Activated naive CD8-positive, alpha-beta T cell treated with anti-CD3 and anti-CD28 coated beads, Interleukin-2, amount 50 U/mL, for 24 hours (primary cell): ENCODE data around the gene CCDC154.

ENCODE experiments used
- ATAC-seq: fragments of 150-1000 bp; cut with Tn5 transposase; one replicate; pipeline ENCODE4 v1.10.0; 2021
- DNase-seq: peaks from one replicate; pipeline ENCODE4 v3.0.0; 2021
- H3K27ac Mint-ChIP-seq: one replicate; pipeline ENCODE4 v1.8.0; 2021; ENCODE audit warnings: mild to moderate bottlenecking, mixed read lengths
- H3K27me3 Mint-ChIP-seq: one replicate; pipeline ENCODE4 v1.8.0; 2021; ENCODE audit warnings: mixed read lengths
- H3K36me3 Mint-ChIP-seq: one replicate; pipeline ENCODE4 v1.8.0; 2021; ENCODE audit warnings: low read depth, mixed read lengths
- H3K4me1 Mint-ChIP-seq: one replicate; pipeline ENCODE4 v1.8.0; 2021; ENCODE audit warnings: mixed read lengths
- H3K4me3 Mint-ChIP-seq: one replicate; pipeline ENCODE4 v1.8.0; 2021; ENCODE audit warnings: mild to moderate bottlenecking, moderate library complexity, mixed read lengths
- H3K9me3 Mint-ChIP-seq: one replicate; pipeline ENCODE4 v1.8.0; 2021; ENCODE audit warnings: mixed read lengths

CCDC154 gene

GRCh38 chr16:1430214-1430758, 14.1 kb downstream of the CCDC154 start:
- Mint-ChIP-seq H3K27me3 (no peaks in the 10 kb centered on the region), H3K4me1 (no peaks in the 10 kb centered on the region), H3K9me3 (no peaks in the 10 kb centered on the region), H3K4me3 (no peak overlapping the region), H3K36me3 (no peaks in the 10 kb centered on the region), H3K27ac (no peak overlapping the region)
- no peak for ATAC-seq
- no peak for DNase-seq

- H3K27ac Mint-ChIP-seq: no peak overlapping the region
- DNase-seq (no peak), ATAC-seq (no peak)
- H3K27me3 Mint-ChIP-seq: no peaks in the 10 kb centered on the region
- no peak overlapping the region for H3K4me3 Mint-ChIP-seq
- H3K36me3 Mint-ChIP-seq: no peaks in the 10 kb centered on the region
- no peaks in the 10 kb centered on the region for H3K9me3 Mint-ChIP-seq
- H3K4me1 Mint-ChIP-seq: no peaks in the 10 kb centered on the region
Measured at GRCh38 chr16:1429631-1430030, 14.7 kb downstream of the CCDC154 start.

- Mint-ChIP-seq H3K9me3 (no peaks in the 10 kb centered on the region), H3K27me3 (no peaks in the 10 kb centered on the region), H3K36me3 (no peaks in the 10 kb centered on the region), H3K4me3 (no peak overlapping the region), H3K27ac (no peak overlapping the region), H3K4me1 (no peaks in the 10 kb centered on the region)
- no peak for ATAC-seq
- no peak for DNase-seq
Measured at GRCh38 chr16:1429012-1429411, 15.3 kb downstream of the CCDC154 start.

GRCh38 chr16:1428511-1428910, 15.8 kb downstream of the CCDC154 start:
- no peaks in the 10 kb centered on the region for H3K4me1 Mint-ChIP-seq
- H3K27me3 Mint-ChIP-seq: no peaks in the 10 kb centered on the region
- no peak overlapping the region for H3K27ac Mint-ChIP-seq
- no peaks in the 10 kb centered on the region for H3K36me3 Mint-ChIP-seq
- DNase-seq (peak; percentile 72), ATAC-seq (peak; percentile 74)
- no peaks in the 10 kb centered on the region for H3K9me3 Mint-ChIP-seq
- no peak overlapping the region for H3K4me3 Mint-ChIP-seq

GRCh38 chr16:1427473-1428461, 16.6 kb downstream of the CCDC154 start:
- Mint-ChIP-seq H3K27ac (no peak overlapping the region), H3K36me3 (no peaks in the 10 kb centered on the region), H3K9me3 (no peaks in the 10 kb centered on the region), H3K4me3 (no peak overlapping the region), H3K27me3 (no peaks in the 10 kb centered on the region), H3K4me1 (no peaks in the 10 kb centered on the region)
- DNase-seq (no peak), ATAC-seq (no peak)

GRCh38 chr16:1426734-1427471, 17.5 kb downstream of the CCDC154 start:
- no peaks in the 10 kb centered on the region for H3K27me3 Mint-ChIP-seq
- H3K36me3 Mint-ChIP-seq: no peaks in the 10 kb centered on the region
- peaks cover 5% of the 10 kb centered on the region for H3K4me1 Mint-ChIP-seq
- H3K9me3 Mint-ChIP-seq: no peaks in the 10 kb centered on the region
- no peak overlapping the region for H3K4me3 Mint-ChIP-seq
- H3K27ac Mint-ChIP-seq: no peak overlapping the region
- DNase-seq: no peak
- no peak for ATAC-seq

- H3K36me3 Mint-ChIP-seq: no peaks in the 10 kb centered on the region
- H3K27me3 Mint-ChIP-seq: no peaks in the 10 kb centered on the region
- no peak overlapping the region for H3K27ac Mint-ChIP-seq
- DNase-seq: no peak
- no peak for ATAC-seq
- H3K4me3 Mint-ChIP-seq: no peak overlapping the region
- H3K9me3 Mint-ChIP-seq: no peaks in the 10 kb centered on the region
- peaks cover 15% of the 10 kb centered on the region for H3K4me1 Mint-ChIP-seq
Measured at GRCh38 chr16:1425616-1426370, 18.6 kb downstream of the CCDC154 start.

GRCh38 chr16:1424028-1424427, 20.3 kb downstream of the CCDC154 start:
- H3K27ac Mint-ChIP-seq: peak overlapping the region; percentile 29
- ATAC-seq (no peak), DNase-seq (no peak)
- H3K4me3 Mint-ChIP-seq: no peak overlapping the region
- H3K4me1 Mint-ChIP-seq: peaks cover 26% of the 10 kb centered on the region
- H3K27me3 Mint-ChIP-seq: peaks cover 2% of the 10 kb centered on the region
- no peaks in the 10 kb centered on the region for H3K36me3 Mint-ChIP-seq
- H3K9me3 Mint-ChIP-seq: no peaks in the 10 kb centered on the region

- DNase-seq: no peak
- ATAC-seq: no peak
- Mint-ChIP-seq H3K9me3 (no peaks in the 10 kb centered on the region), H3K4me3 (peak overlapping the region; percentile 14), H3K27ac (peak overlapping the region; percentile 93), H3K4me1 (peaks cover 38% of the 10 kb centered on the region), H3K36me3 (no peaks in the 10 kb centered on the region), H3K27me3 (peaks cover 2% of the 10 kb centered on the region)
Measured at GRCh38 chr16:1422076-1422475, 22.3 kb downstream of the CCDC154 start.

GRCh38 chr16:1420111-1420539, 24.2 kb downstream of the CCDC154 start:
- Mint-ChIP-seq H3K4me3 (peak overlapping the region; percentile 84), H3K4me1 (peaks cover 41% of the 10 kb centered on the region), H3K36me3 (no peaks in the 10 kb centered on the region), H3K9me3 (no peaks in the 10 kb centered on the region), H3K27ac (peak overlapping the region; percentile 93), H3K27me3 (peaks cover 2% of the 10 kb centered on the region)
- no peak for ATAC-seq
- peak; percentile 16 for DNase-seq

- DNase-seq: no peak
- Mint-ChIP-seq H3K27me3 (peaks cover 2% of the 10 kb centered on the region), H3K4me3 (no peak overlapping the region), H3K4me1 (peaks cover 39% of the 10 kb centered on the region), H3K27ac (no peak overlapping the region), H3K9me3 (no peaks in the 10 kb centered on the region), H3K36me3 (no peaks in the 10 kb centered on the region)
- ATAC-seq: no peak
Measured at GRCh38 chr16:1416521-1416941, 27.8 kb downstream of the CCDC154 start.

- DNase-seq: peak; percentile 86
- Mint-ChIP-seq H3K9me3 (no peaks in the 10 kb centered on the region), H3K4me1 (peaks cover 27% of the 10 kb centered on the region), H3K36me3 (no peaks in the 10 kb centered on the region), H3K27me3 (no peaks in the 10 kb centered on the region), H3K4me3 (peak within 1 kb of the TSS; percentile 80), H3K27ac (peak within 1 kb of the TSS; percentile 84)
- ATAC-seq: peak; percentile 62
Measured at GRCh38 chr16:1414532-1415260, 29.7 kb downstream of the CCDC154 start, which contains the start of gene UNKL. TSS of gene UNKL (minus strand) at chr16:1414704. CDS start at chr16:1414691, 13 bp downstream.

- Mint-ChIP-seq H3K36me3 (no peaks in the 10 kb centered on the region), H3K4me1 (peaks cover 23% of the 10 kb centered on the region), H3K27me3 (no peaks in the 10 kb centered on the region), H3K4me3 (peak overlapping the region; percentile 80), H3K27ac (peak overlapping the region; percentile 81), H3K9me3 (no peaks in the 10 kb centered on the region)
- ATAC-seq: peak; percentile 65
- peak; percentile 80 for DNase-seq
Measured at GRCh38 chr16:1413684-1414531, 30.4 kb downstream of the CCDC154 start.
